HepG2 (cell line): ENCODE measurements around the gene EIF4G1. TPM values are rescaled to one million over a fixed set of nuclear protein-coding genes. Genes with fewer than 3 reads are reported as not detected.

Source experiments
- NBN ChIP-seq: fragments of 450-650 bp; conservative IDR thresholded peaks from 2 replicates; pipeline ENCODE4 v1.6.1; 2017
- NFE2L1 ChIP-seq: sonication (generic); formaldehyde crosslinking; IDR thresholded peaks from 2 replicates; pipeline ENCODE4 v1.4.0; 2020; ENCODE audit warnings: missing genetic modification reagents, mild to moderate bottlenecking, borderline replicate concordance
- NFIC ChIP-seq: IDR thresholded peaks from 2 replicates; pipeline ENCODE4 v1.6.1; 2012; ENCODE audit warnings: mild to moderate bottlenecking, low read length, inconsistent platforms
- RCOR2 ChIP-seq: IDR thresholded peaks from 2 replicates; pipeline ENCODE4 v1.6.1; 2016; ENCODE audit warnings: missing biosample characterization, missing genetic modification reagents
- SMAD1 ChIP-seq: sonication (generic); formaldehyde crosslinking; IDR thresholded peaks from 2 replicates; pipeline ENCODE4 v1.4.0; 2020; ENCODE audit warnings: missing genetic modification reagents, low read depth, mild to moderate bottlenecking, borderline replicate concordance
- SMARCE1 ChIP-seq: fragments of 450-650 bp; IDR thresholded peaks from 2 replicates; pipeline ENCODE4 v1.6.1; 2017; ENCODE audit warnings: borderline replicate concordance
- TBX2 ChIP-seq: sonication (generic); formaldehyde crosslinking; IDR thresholded peaks from 2 replicates; pipeline ENCODE4 v1.5.0; 2020; ENCODE audit warnings: missing genetic modification reagents, mild to moderate bottlenecking, borderline replicate concordance
- ZIK1 ChIP-seq: sonication (generic); formaldehyde crosslinking; IDR thresholded peaks from 2 replicates; pipeline ENCODE4 v1.5.0; 2020; ENCODE audit warnings: mild to moderate bottlenecking, low read depth, missing genetic modification reagents, borderline replicate concordance
- ZNF160 ChIP-seq: sonication (generic); formaldehyde crosslinking; IDR thresholded peaks from 2 replicates; pipeline ENCODE4 v1.8.0; 2022; ENCODE audit warnings: mild to moderate bottlenecking, inconsistent platforms, missing genetic modification reagents
- ZNF263 ChIP-seq: sonication (generic); formaldehyde crosslinking; IDR thresholded peaks from 2 replicates; pipeline ENCODE4 v1.4.0; 2020; ENCODE audit warnings: missing genetic modification reagents
- ZNF333 ChIP-seq: sonication (generic); formaldehyde crosslinking; IDR thresholded peaks from 2 replicates; pipeline ENCODE4 v1.4.0; 2020; ENCODE audit warnings: mild to moderate bottlenecking, missing genetic modification reagents, borderline replicate concordance
- ZSCAN30 ChIP-seq: sonication (generic); formaldehyde crosslinking; IDR thresholded peaks from 2 replicates; pipeline ENCODE4 v1.5.0; 2020; ENCODE audit warnings: mild to moderate bottlenecking, missing genetic modification reagents
- polyA plus RNA-seq, 8 experiments: library from polyadenylated mRNA; depleted of rRNA in 3 of 8; stranded (reverse) in 7 of 8; unstranded in 1 of 8; fragments of >200 nt; fragmentation: Illumina TruSeq in 4 of 8; extraction: Trizol in 4 of 8; gene quantifications; 2 replicates each; pipeline versions ENCODE4 v1.2.1 to v1.2.3, GENCODE V29; 2011 to 2016; ENCODE audit warnings: low read depth in 4 of 8, missing spikeins in 1 of 8, mixed read lengths in 1 of 8; ENCODE audit not compliant: insufficient read depth in 1 of 8
- total RNA-seq, 5 experiments: library from RNA; depleted of rRNA; stranded (reverse); fragments of >200 nt; fragmentation: Illumina TruSeq; extraction: Trizol; gene quantifications; 2 replicates each; pipeline ENCODE4 v1.2.3, GENCODE V29; 2016; ENCODE audit warnings: low read depth in 1 of 5
- TF ChIP-seq, protein P1 (sequence below): sonication (generic); formaldehyde crosslinking; IDR thresholded peaks from 2 replicates; pipeline ENCODE4 v1.5.0; 2020; ENCODE audit warnings: mild to moderate bottlenecking, missing genetic modification reagents, borderline replicate concordance
- TF ChIP-seq, protein P2 (sequence below): sonication (generic); formaldehyde crosslinking; IDR thresholded peaks from 2 replicates; pipeline ENCODE4 v1.5.0; 2020; ENCODE audit warnings: missing genetic modification reagents, mild to moderate bottlenecking, borderline replicate concordance
- TF ChIP-seq, protein P3 (sequence below), 2 experiments: sonication (generic) in 1 of 2; formaldehyde crosslinking in 1 of 2; IDR thresholded peaks; 2 replicates each; pipeline versions ENCODE4 v1.4.0 to v1.6.1; 2016 to 2020; ENCODE audit warnings: borderline replicate concordance in 1 of 2, low read depth in 1 of 2, mild to moderate bottlenecking in 1 of 2, missing genetic modification reagents in 1 of 2

Gene EIF4G1
- total and polyA plus RNA-seq, 2 of the 13 experiments (the other 11 are each of a cell fraction or from before 2014, with no cell fraction given) = 208 to 213 TPM

DNA sequence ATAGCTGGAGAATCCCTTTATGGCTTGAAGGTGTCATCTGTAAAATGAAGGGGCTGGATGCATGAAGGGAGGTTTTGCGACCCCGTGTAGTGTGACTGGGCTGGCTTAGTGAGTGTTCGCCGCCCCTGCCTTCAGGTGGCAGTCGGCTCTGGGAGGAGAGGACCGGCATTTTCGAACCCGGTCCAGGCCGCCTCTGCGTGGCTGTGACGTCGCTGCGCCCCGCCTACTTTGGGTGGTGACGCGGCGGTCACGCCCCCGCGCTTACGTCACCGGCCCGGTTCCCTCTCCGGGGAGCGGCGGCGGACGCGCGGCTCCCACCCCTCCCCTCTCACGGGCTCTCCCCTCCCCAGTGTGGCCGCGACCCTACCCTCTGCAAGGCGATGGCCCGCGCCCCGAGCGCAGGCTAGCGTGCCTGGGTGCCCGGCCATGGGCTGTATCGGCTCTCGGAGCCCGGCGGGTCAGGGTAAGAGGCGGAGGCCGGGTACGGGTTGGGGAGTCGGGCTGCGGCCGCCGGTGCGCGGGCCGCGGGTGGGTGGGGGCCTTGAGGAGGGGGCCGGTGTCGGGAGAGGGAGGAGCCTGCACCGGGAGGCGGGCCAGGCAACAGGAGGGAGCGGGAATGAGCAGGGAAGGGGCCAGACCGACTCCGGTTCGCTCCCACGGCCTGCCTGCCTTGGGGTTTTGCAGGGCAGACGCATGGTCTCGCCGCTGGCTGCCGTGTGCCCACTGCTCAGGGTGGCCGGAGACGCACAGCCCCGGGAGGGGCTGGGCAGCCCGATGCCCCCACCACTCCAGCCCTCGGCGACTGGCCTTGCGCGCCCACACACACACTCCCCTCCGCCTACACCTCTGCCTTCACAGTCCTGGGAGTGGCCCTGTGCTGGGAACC lies 21.5 kb downstream of the EIF4G1 start (continued):
- TF ChIP-seq, protein P1, sequence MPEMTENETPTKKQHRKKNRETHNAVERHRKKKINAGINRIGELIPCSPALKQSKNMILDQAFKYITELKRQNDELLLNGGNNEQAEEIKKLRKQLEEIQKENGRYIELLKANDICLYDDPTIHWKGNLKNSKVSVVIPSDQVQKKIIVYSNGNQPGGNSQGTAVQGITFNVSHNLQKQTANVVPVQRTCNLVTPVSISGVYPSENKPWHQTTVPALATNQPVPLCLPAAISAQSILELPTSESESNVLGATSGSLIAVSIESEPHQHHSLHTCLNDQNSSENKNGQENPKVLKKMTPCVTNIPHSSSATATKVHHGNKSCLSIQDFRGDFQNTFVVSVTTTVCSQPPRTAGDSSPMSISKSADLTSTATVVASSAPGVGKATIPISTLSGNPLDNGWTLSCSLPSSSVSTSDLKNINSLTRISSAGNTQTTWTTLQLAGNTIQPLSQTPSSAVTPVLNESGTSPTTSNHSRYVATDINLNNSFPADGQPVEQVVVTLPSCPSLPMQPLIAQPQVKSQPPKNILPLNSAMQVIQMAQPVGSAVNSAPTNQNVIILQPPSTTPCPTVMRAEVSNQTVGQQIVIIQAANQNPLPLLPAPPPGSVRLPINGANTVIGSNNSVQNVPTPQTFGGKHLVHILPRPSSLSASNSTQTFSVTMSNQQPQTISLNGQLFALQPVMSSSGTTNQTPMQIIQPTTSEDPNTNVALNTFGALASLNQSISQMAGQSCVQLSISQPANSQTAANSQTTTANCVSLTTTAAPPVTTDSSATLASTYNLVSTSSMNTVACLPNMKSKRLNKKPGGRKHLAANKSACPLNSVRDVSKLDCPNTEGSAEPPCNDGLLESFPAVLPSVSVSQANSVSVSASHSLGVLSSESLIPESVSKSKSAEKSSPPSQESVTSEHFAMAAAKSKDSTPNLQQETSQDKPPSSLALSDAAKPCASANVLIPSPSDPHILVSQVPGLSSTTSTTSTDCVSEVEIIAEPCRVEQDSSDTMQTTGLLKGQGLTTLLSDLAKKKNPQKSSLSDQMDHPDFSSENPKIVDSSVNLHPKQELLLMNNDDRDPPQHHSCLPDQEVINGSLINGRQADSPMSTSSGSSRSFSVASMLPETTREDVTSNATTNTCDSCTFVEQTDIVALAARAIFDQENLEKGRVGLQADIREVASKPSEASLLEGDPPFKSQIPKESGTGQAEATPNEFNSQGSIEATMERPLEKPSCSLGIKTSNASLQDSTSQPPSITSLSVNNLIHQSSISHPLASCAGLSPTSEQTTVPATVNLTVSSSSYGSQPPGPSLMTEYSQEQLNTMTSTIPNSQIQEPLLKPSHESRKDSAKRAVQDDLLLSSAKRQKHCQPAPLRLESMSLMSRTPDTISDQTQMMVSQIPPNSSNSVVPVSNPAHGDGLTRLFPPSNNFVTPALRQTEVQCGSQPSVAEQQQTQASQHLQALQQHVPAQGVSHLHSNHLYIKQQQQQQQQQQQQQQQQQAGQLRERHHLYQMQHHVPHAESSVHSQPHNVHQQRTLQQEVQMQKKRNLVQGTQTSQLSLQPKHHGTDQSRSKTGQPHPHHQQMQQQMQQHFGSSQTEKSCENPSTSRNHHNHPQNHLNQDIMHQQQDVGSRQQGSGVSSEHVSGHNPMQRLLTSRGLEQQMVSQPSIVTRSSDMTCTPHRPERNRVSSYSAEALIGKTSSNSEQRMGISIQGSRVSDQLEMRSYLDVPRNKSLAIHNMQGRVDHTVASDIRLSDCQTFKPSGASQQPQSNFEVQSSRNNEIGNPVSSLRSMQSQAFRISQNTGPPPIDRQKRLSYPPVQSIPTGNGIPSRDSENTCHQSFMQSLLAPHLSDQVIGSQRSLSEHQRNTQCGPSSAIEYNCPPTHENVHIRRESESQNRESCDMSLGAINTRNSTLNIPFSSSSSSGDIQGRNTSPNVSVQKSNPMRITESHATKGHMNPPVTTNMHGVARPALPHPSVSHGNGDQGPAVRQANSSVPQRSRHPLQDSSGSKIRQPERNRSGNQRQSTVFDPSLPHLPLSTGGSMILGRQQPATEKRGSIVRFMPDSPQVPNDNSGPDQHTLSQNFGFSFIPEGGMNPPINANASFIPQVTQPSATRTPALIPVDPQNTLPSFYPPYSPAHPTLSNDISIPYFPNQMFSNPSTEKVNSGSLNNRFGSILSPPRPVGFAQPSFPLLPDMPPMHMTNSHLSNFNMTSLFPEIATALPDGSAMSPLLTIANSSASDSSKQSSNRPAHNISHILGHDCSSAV (CRISPR knock-in tag) = no peak
- TF ChIP-seq NFE2L1 (CRISPR knock-in tag) (no peak), ZIK1 (CRISPR knock-in tag) (peak; percentile 67; the same call in 1 of the 2 replicates), SMARCE1 (no peak), SMAD1 (CRISPR knock-in tag) (peak; percentile 33; the same call in 1 of the 2 replicates), ZSCAN30 (no peak), NFIC (no peak), ZNF263 (CRISPR knock-in tag) (no peak), RCOR2 (CRISPR knock-in tag) (no peak), NBN (no peak), ZNF333 (CRISPR knock-in tag) (0 out of 2 replicates have a peak, but pooled peaks have one; percentile 42), ZNF160 (CRISPR knock-in tag) (no peak), TBX2 (CRISPR knock-in tag) (peak; percentile 75)
- TF ChIP-seq, protein P2, sequence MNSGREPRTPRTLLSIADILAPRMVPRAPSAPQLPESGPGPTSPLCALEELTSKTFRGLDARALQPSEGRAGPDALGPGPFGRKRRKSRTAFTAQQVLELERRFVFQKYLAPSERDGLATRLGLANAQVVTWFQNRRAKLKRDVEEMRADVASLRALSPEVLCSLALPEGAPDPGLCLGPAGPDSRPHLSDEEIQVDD (CRISPR knock-in tag) = peak; percentile 52; the same call in 1 of the 2 replicates
- TF ChIP-seq, protein P3, sequence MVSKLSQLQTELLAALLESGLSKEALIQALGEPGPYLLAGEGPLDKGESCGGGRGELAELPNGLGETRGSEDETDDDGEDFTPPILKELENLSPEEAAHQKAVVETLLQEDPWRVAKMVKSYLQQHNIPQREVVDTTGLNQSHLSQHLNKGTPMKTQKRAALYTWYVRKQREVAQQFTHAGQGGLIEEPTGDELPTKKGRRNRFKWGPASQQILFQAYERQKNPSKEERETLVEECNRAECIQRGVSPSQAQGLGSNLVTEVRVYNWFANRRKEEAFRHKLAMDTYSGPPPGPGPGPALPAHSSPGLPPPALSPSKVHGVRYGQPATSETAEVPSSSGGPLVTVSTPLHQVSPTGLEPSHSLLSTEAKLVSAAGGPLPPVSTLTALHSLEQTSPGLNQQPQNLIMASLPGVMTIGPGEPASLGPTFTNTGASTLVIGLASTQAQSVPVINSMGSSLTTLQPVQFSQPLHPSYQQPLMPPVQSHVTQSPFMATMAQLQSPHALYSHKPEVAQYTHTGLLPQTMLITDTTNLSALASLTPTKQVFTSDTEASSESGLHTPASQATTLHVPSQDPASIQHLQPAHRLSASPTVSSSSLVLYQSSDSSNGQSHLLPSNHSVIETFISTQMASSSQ (IDR thresholded peaks at IDR 0.05; ENCODE audit: low read depth) = no peak
- TF ChIP-seq, protein P3 (CRISPR knock-in tag; IDR thresholded peaks at IDR 0.05; ENCODE audit: borderline replicate concordance) = peak; percentile 36; the same call in 1 of the 2 replicates
